A673 (cell line): ENCODE data around the gene CD164L2. TPM values are rescaled to one million over a fixed set of nuclear protein-coding genes. Genes with fewer than 3 reads are reported as not detected.

Source experiments
- BruUV-seq: library from RNA; stranded (reverse); fragments of 400-500 nt; replicated peaks from 2 replicates; lab custom pipeline; 2021; lab: Mats Ljungman, UMichigan
- CTCF ChIA-PET: fragments of 300-600 bp; sonication (Branson Sonifier 250); formaldehyde crosslinking; loops from one replicate; lab custom pipeline; 2022; ENCODE audit warnings: antibody characterized with exemption; lab: Charles Lee
- POLR2A ChIA-PET: fragments of 300-600 bp; sonication (Branson Sonifier 250); formaldehyde crosslinking; loops from one replicate; lab custom pipeline; 2022; ENCODE audit warnings: antibody characterized with exemption; ENCODE audit not compliant: low non-redundant PET; lab: Charles Lee
- DNase-seq: peaks from one replicate; pipeline ENCODE4 v3.0.0-alpha.2; 2015; ENCODE audit warnings: low spot score
- H3K27ac ChIP-seq: fragments of 200-600 bp; sonication (generic); 2 replicates; pipeline ENCODE4 v1.5.1; 2016; ENCODE audit warnings: mixed run types, low read depth, mild to moderate bottlenecking, mixed read lengths, antibody characterized with exemption, low read length; ENCODE audit not compliant: poor library complexity, severe bottlenecking
- H3K27me3 ChIP-seq: fragments of 200-600 bp; sonication (generic); replicated peaks from 2 replicates; pipeline ENCODE4 v1.6.1; 2017; ENCODE audit warnings: mixed run types, low read depth, mild to moderate bottlenecking, mixed read lengths, antibody characterized with exemption, low read length; ENCODE audit not compliant: insufficient read depth, poor library complexity
- H3K36me3 ChIP-seq: fragments of 200-600 bp; sonication (generic); 2 replicates; pipeline ENCODE4 v1.6.1; 2016; ENCODE audit warnings: mixed run types, mild to moderate bottlenecking, mixed read lengths, antibody characterized with exemption, low read length; ENCODE audit not compliant: insufficient read depth, poor library complexity, severe bottlenecking
- H3K4me1 ChIP-seq: fragments of 200-600 bp; sonication (generic); 2 replicates; pipeline ENCODE4 v1.6.1; 2017; ENCODE audit warnings: mixed run types, mild to moderate bottlenecking, mixed read lengths, antibody characterized with exemption, low read length; ENCODE audit not compliant: insufficient read depth, poor library complexity, severe bottlenecking
- H3K4me3 ChIP-seq: fragments of 200-600 bp; sonication (generic); 2 replicates; pipeline ENCODE4 v1.5.1; 2016; ENCODE audit warnings: low read depth, mixed run types, mild to moderate bottlenecking, mixed read lengths, low read length; ENCODE audit not compliant: poor library complexity, severe bottlenecking
- H3K9me3 ChIP-seq: fragments of 200-600 bp; sonication (generic); 2 replicates; pipeline ENCODE4 v1.6.1; 2016; ENCODE audit warnings: mixed run types, low read depth, mild to moderate bottlenecking, mixed read lengths, antibody characterized with exemption, low read length; ENCODE audit not compliant: poor library complexity, severe bottlenecking
- CTCF ChIP-seq: fragments of 300-800, 200-600 bp; sonication (generic); conservative IDR thresholded peaks from 2 replicates; pipeline ENCODE4 v1.5.1; 2017; ENCODE audit warnings: low read depth, mild to moderate bottlenecking, antibody characterized with exemption, low read length, moderate library complexity, mixed read lengths
- EZH2 ChIP-seq: fragments of 200-600 bp; sonication (generic); IDR thresholded peaks from 2 replicates; pipeline ENCODE4 v1.6.1; 2017; ENCODE audit warnings: borderline replicate concordance, low read depth, mild to moderate bottlenecking, mixed read lengths, antibody characterized with exemption, low read length; ENCODE audit not compliant: poor library complexity, severe bottlenecking
- intact Hi-C: fragments of 100-400 bp; cut with micrococcal nuclease; formaldehyde crosslinking; loops from one replicate; pipeline ENCODE4 v1.10.0; 2022; ENCODE audit not compliant: unreplicated experiment
- total RNA-seq: library from RNA; stranded (reverse); gene quantifications from 2 replicates; pipeline ENCODE4 v1.2.3, GENCODE V29; 2021

Gene CD164L2
- total RNA-seq, 1 experiment from 2014 or later, result not detected

- H3K4me1 ChIP-seq, result no peaks in the 10 kb centered on the region
- intact Hi-C loops, result no loop called here
- TF ChIP-seq CTCF, result no peak
- no peak for TF ChIP-seq EZH2
- no peak overlapping the region for H3K27ac ChIP-seq
- ChIA-PET CTCF (no interaction called here), POLR2A (no interaction called here)
- H3K4me3 ChIP-seq, result no peak overlapping the region
- H3K36me3 ChIP-seq, result no peaks in the 10 kb centered on the region
- no TSS peak for BruUV-seq
- H3K9me3 ChIP-seq, result no peaks in the 10 kb centered on the region
- no peak for DNase-seq
- H3K27me3 ChIP-seq, result no peaks in the 10 kb centered on the region
Measured at GRCh38 chr1:27353166-27353565, 30.0 kb downstream of the CD164L2 start.

- H3K4me1 ChIP-seq, result no peaks in the 10 kb centered on the region
- no peaks in the 10 kb centered on the region for H3K9me3 ChIP-seq
- intact Hi-C loops, result no loop called here
- no peak for TF ChIP-seq EZH2
- no peak for TF ChIP-seq CTCF
- no TSS peak for BruUV-seq
- no peaks in the 10 kb centered on the region for H3K27me3 ChIP-seq
- no peak overlapping the region for H3K4me3 ChIP-seq
- H3K36me3 ChIP-seq, result no peaks in the 10 kb centered on the region
- POLR2A ChIA-PET, result interaction anchor here (0.6 kb wide), 1 partner anchor 11 kb away, joined by 5 read pairs; no protein-coding TSS in a partner anchor
- H3K27ac ChIP-seq, result no peak overlapping the region
- CTCF ChIA-PET, result no interaction called here
- DNase-seq, result no peak
Measured at GRCh38 chr1:27351541-27352107, 31.5 kb downstream of the CD164L2 start.

- ChIA-PET CTCF (no interaction called here), POLR2A (interaction anchor here (0.6 kb wide), 1 partner anchor 12 kb away, joined by 5 read pairs; no protein-coding TSS in a partner anchor)
- Histone ChIP-seq H3K4me3 (no peak overlapping the region), H3K4me1 (no peaks in the 10 kb centered on the region), H3K9me3 (no peaks in the 10 kb centered on the region), H3K36me3 (no peaks in the 10 kb centered on the region), H3K27me3 (no peaks in the 10 kb centered on the region), H3K27ac (no peak overlapping the region)
- no TSS peak for BruUV-seq
- TF ChIP-seq CTCF, result no peak
- no peak for TF ChIP-seq EZH2
- intact Hi-C loops, result no loop called here
- DNase-seq, result no peak
Measured at GRCh38 chr1:27350663-27351540, 32.2 kb downstream of the CD164L2 start.
